ENCODE results near the gene TANGO2.

The TANGO2 gene

DNA sequence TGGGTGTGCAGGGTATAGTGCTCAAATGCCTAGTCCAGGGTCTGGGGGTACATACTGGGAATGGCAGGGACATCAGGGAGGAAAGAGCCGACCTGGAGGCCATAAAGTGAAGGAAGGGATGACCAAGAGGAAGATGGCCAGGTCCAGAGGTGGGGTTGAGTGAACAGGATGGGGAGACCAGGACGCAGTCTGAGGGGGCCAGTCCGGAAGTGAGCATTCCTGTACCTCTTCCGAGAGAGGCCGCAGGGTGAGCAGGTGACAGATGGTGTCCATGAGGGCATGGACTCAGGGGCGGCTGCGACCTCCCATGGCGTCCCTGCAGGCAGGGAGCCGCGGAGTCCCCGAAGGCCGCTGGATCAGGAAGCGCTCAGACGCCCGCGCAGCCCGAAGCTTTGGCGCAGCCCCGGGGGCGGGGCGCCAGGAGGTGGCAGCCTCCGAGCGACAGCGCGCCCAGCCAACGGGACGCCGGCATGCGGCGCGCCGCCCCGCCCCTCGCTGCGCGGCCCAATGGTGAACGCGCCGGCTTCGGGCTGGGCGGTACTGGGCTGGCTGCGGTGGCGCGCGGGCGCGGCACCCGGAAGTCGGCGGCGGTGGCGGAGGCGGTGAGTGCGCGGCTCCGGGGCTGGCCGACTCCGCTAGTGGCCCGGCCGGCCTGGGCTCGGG lies at the start of gene TANGO2:
Gene TANGO2, plus strand, starts transcription at position 578 of the 663 bp plus-strand sequence. CDS start 15,689 bp downstream, outside the sequence.
- DNase-seq (ENCODE audit: low read depth in 2 of 3, low spot score in 2 of 3): peak; percentile 82 to 95 (median 82)

- DNase-seq (ENCODE audit: low read depth in 2 of 3, low spot score in 2 of 3): no peak
These were observed 49.4 kb upstream of the TANGO2 start for GRCh38 chr22:19971276-19972124.

GRCh38 chr22:19972251-19972650 lies 48.7 kb upstream of the TANGO2 start:
- DNase-seq (ENCODE audit: low read depth in 2 of 3, low spot score in 2 of 3): no peak

GRCh38 chr22:19972652-19973550 lies 48.0 kb upstream of the TANGO2 start:
- DNase-seq (ENCODE audit: low read depth in 2 of 3, low spot score in 2 of 3): no peak

GRCh38 chr22:19973551-19974267 lies 47.2 kb upstream of the TANGO2 start:
- no peak for DNase-seq (ENCODE audit: low read depth in 2 of 3, low spot score in 2 of 3)

DNA sequence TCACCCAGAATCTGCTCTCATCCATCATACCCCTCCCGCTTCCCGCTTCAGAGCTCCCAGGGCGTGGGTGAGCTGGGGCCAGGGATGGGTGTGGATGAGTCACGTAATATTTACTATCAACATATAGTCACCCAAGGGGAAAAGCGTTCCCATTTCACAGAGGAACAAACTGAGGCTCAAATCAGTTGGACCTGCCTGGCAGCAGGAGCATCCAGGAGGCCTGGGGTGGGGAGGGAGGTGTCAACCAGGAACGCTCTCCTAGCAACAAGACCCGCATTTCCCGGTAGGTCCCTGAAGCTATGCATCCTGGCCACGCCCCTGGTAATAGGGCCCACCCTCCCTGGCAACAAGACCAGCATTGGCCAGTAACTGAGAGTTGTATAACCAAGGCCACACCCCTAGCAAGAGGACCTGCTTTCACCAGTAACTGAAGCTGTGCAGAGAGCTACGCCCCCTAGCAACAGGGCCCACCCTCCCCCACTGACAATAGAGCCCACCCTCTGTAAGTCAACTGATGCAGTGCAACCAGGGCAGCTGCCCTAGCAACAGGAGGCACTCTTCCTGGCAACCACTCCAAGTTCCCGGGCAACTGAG lies 46.5 kb upstream of the TANGO2 start:
- no peak for DNase-seq (ENCODE audit: low read depth in 2 of 3, low spot score in 2 of 3)

DNA sequence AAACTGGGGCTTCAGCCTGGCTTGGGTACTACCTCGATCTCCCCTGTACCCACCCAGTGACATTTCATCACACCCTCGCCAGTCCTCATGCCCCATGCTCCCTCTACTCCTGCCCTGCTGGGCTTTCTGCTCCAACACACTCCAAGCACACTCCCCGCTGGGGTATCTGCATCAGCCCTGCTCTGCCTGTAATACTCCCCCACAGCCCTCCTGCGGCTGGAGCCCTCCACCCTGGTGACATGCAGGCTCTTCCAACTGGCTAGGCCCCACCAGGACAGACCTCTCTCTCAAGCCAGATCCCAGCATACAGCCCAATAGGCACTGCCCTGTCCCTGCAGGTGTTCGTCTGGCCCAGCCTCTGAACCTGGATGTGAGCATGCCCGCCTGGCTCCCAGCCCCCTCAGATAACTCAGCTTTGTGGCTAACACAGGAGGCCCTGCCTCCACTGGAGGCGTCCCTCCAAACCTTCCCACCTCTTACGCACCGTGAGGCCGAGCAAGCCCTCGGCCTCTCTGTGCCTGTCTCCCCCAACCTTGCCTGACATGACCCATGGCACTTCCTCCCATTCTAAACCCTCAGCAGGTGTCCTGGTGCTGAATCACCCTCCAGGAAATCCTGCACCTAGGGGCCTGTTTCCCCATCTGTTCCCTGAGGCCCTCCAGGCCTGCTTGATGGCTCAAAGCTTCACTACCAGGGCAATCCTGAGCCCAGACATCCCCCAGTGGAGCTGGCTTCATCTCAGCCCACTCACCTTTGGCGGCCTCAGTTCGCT lies 45.8 kb upstream of the TANGO2 start:
- DNase-seq (ENCODE audit: low read depth in 2 of 3, low spot score in 2 of 3): no peak

DNA sequence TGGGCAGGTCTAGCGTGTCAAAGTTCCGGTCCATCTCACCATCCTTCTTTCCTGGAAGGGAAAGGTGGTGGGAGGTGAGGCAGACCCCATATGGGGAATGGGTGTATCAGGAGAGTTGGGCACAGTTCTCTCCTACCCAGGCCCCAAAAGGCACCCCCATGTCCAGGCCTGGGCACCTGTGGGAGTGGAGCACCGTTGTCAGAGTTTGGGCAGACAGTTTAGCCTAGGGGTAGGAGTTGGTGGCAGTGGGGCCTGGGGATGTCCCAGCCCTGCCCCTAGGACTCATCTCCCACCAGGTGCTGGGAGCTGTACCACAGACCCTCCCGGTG lies 45.2 kb upstream of the TANGO2 start:
- DNase-seq (ENCODE audit: low read depth in 2 of 3, low spot score in 2 of 3): no peak

DNA sequence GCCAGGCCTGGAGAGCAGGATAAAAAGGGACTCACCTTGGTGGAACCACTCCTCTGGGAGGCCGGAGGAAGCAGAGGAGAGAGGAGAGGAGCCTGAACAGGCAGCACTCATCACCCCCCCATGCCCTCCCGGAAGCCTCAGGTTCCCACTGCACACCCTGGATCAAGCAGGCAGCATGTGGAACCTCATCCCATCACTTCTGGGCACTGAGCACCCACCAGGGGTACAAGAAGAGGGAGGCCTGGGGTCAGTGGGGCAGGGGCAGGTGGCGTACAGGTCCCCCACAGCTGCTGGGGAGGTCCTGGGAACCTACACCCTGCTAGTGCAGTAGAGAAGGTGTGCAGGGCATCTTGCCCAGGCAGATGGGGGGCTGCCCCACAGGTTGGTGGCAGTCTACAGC lies 44.2 kb upstream of the TANGO2 start:
- no peak for DNase-seq (ENCODE audit: low read depth in 2 of 3, low spot score in 2 of 3)

DNA sequence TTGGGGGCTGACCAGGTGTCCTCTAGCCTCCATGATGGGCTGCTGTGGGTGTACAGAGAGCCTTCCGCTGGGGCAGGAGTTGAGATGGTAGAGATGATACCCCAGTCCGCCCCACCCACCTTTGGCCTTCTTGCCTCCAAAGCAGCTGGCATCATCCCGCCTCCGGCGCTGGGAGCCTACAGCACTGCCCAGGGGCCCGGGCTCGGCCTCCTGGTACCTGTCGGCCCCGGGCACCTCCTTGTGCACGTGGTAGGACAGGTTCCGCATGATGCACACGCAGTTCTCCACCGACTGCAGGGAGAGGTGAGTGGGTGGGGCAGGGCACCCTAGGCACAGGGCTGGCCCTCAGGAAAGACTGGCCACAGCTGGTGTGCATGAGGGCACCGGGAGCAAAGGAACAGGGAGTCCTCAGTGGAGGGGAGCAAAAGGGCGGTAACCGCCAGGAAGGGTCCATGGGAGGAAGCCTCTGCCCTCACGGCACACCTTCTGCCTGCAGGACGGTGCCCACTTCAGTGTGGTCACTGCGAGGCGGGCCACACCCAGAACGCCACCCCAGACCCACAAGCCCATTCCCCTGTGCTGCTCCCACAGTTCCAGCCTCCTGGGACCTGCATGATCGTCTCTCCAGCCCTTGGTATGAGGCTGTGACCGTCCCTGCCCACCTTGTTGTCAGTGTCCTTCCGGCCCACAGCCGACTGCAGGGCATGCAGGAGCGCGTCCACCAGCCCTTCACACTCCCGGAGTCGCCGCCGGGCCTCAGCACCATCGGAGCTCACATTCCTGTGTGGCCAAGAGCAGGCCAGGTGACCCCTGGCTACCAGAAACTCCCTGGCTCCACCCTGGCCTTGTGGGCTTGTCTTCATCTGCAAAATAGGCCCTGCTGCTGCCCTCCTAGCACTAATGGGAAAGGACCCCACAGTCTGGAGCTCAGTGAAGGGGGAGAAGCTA lies 43.3 kb upstream of the TANGO2 start:
- no peak for DNase-seq (ENCODE audit: low read depth in 2 of 3, low spot score in 2 of 3)

DNA sequence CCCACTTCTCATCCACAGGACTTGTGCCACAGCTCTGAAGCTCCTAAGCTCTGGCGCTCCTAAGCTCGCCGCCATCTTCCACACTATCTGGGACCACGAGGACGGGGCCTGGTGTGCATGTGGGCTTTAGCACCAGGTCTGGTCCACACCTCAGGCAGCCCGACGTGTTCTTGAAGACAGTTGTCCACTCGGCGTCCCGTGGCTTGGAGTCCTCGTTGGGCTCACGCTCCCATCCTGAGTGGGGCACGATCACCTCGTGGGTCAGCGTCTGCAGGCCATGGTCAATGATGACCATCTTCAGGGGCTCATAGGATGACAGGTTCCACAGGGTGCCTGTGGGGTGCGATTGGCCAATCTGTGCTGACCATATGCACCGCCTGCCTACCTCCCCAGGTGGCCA lies 42.2 kb upstream of the TANGO2 start:
- no peak for DNase-seq (ENCODE audit: low read depth in 2 of 3, low spot score in 2 of 3)

DNA sequence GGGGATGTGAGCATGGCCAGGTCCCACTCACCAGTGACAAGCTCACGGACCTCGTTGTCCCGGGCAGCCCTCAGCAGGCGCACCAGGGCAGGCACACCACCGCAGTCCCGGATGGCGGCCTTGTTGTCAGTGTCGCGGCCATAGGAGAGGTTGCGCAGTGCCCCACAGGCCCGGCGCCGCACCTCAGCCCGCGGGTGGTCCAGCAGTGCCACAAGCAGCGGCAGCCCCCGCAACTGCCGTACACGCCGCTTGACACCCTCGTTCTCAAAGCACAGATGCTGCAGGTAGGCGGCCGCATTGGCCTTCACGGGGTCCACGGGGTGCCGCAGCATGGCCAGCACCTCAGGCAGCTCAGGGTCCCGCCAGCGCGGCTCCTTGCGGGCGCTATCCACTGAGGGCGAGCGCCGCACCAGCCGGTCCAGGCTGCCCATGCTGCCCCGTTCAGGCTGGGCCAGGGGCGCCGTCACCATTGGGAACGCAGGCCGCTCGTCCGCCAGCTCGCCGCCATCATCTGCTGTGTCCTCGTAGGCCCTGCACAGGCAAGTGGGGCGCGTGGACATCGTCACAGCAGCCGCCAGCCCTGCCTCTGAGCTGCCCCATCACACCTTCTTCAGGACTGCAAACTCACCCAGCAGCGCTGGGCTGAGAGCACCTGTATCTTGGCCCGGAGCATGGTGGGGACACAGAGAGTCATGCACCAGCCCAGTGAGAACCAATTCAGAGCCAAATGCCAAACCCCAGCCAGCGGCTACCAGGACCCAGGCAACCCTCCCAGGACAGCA lies 41.0 kb upstream of the TANGO2 start:
- no peak for DNase-seq (ENCODE audit: low read depth in 2 of 3, low spot score in 2 of 3)

DNA sequence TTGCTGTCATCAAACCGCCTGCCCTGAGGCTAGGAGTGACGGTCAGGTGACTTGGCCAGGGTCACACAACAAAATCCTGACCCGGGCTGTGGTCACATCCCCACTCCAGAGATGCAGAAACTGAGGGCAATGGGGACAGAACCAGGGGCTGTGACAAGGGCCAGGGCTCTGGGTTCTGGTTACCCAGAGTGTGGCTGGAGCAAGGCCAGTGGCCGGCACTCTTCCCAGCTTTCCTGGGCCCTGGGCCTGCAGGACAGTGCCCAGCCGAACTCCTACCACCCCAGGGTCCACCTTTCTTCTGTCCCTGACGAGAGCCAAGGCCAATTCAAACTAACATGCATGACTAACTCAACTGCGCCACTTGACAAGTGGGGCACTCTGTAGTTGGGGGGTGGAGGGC lies 40.1 kb upstream of the TANGO2 start:
- DNase-seq (ENCODE audit: low read depth in 2 of 3, low spot score in 2 of 3): no peak

- DNase-seq (ENCODE audit: low read depth in 2 of 3, low spot score in 2 of 3): no peak
These were observed 39.5 kb upstream of the TANGO2 start for GRCh38 chr22:19981171-19981960.

- DNase-seq (ENCODE audit: low read depth in 2 of 3, low spot score in 2 of 3): no peak
These were observed 38.7 kb upstream of the TANGO2 start for GRCh38 chr22:19981961-19982920.

GRCh38 chr22:19982991-19983578 lies 37.8 kb upstream of the TANGO2 start:
- no peak for DNase-seq (ENCODE audit: low read depth in 2 of 3, low spot score in 2 of 3)

Data from activated CD8-positive, alpha-beta memory T cell treated with anti-CD3 and anti-CD28 coated beads for 48 hours (primary cell).